SK-N-SH (cell line): ENCODE measurements around the gene SH3GLB2. TPM values are rescaled to one million over a fixed set of nuclear protein-coding genes. Genes with fewer than 3 reads are reported as not detected.

ENCODE experiments used
- CTCF ChIA-PET: fragments of 300-600, 350-600 bp; formaldehyde crosslinking; extraction: SDS; loops from one replicate; lab custom pipeline; 2021; lab: Yijun Ruan, JAX
- POLR2A ChIA-PET: fragments of 350-600 bp; sonication (Branson Sonifier 250); formaldehyde crosslinking; extraction: SDS; loops from one replicate; lab custom pipeline; 2020; ENCODE audit warnings: antibody characterized with exemption, inconsistent platforms; lab: Yijun Ruan, JAX
- DNase-seq: peaks from one replicate; pipeline ENCODE4 v3.0.0; 2012
- H2AFZ ChIP-seq: fragments of 200-600 bp; sonication (generic); 2 replicates; pipeline ENCODE4 v1.8.1; 2016; ENCODE audit warnings: antibody characterized with exemption, mild to moderate bottlenecking, low read depth
- H3F3A ChIP-seq: fragments of 200-600 bp; sonication (generic); replicated peaks from 2 replicates; pipeline ENCODE3; 2016; ENCODE audit warnings: antibody characterized with exemption, mild to moderate bottlenecking; ENCODE audit not compliant: insufficient read depth
- H3K27ac ChIP-seq, 2 experiments: fragments of 200-500 bp in 1 of 2; fragments of 200-600 bp in 1 of 2; sonication (Bioruptor generic) in 1 of 2; sonication (generic), shearing (Covaris generic) in 1 of 2; 2 replicates each; pipeline versions ENCODE4 v1.5.1 to v1.6.1; 2014 to 2016; ENCODE audit warnings: low read depth in 2 of 2, inconsistent platforms in 1 of 2, low read length in 1 of 2, mild to moderate bottlenecking in 1 of 2, mixed read lengths in 1 of 2
- H3K27me3 ChIP-seq: fragments of 200-600 bp; sonication (generic), shearing (Covaris generic); 2 replicates; pipeline ENCODE4 v1.6.1; 2016; ENCODE audit warnings: mixed run types; ENCODE audit not compliant: insufficient read depth
- H3K36me3 ChIP-seq, 2 experiments: fragments of 200-500 bp in 1 of 2; fragments of 200-600 bp in 1 of 2; sonication (Bioruptor generic) in 1 of 2; sonication (generic) in 1 of 2; replicated peaks in 1 of 2; 2 replicates each; pipeline versions ENCODE3 to v1.5.1; 2014 to 2016; ENCODE audit warnings: low read length in 1 of 2, mild to moderate bottlenecking in 1 of 2; ENCODE audit not compliant: insufficient read depth in 2 of 2, control insufficient read depth in 1 of 2
- H3K4me1 ChIP-seq, 2 experiments: fragments of 200-500 bp in 1 of 2; fragments of 200-600 bp in 1 of 2; sonication (Bioruptor generic) in 1 of 2; sonication (generic), shearing (Covaris generic) in 1 of 2; 2 replicates each; pipeline versions ENCODE4 v1.5.1 to v1.6.1; 2014 to 2016; ENCODE audit warnings: low read depth in 1 of 2, low read length in 1 of 2, mixed run types in 1 of 2; ENCODE audit not compliant: insufficient read depth in 2 of 2, control insufficient read depth in 1 of 2
- H3K4me2 ChIP-seq: fragments of 200-600 bp; sonication (generic), shearing (Covaris generic); 2 replicates; pipeline ENCODE4 v1.6.1; 2017; ENCODE audit warnings: mixed run types
- H3K4me3 ChIP-seq, 2 experiments: fragments of 200-500 bp in 1 of 2; fragments of 200-600 bp in 1 of 2; sonication (Bioruptor generic) in 1 of 2; sonication (generic), shearing (Covaris generic) in 1 of 2; 2 replicates each; pipeline versions ENCODE4 v1.5.1 to v1.8.1; 2014 to 2016; ENCODE audit warnings: low read depth in 2 of 2, inconsistent platforms in 1 of 2, low read length in 1 of 2, mild to moderate bottlenecking in 1 of 2, mixed read lengths in 1 of 2, moderate library complexity in 1 of 2
- H3K79me2 ChIP-seq: fragments of 200-600 bp; sonication (generic); 2 replicates; pipeline ENCODE4 v1.8.1; 2017; ENCODE audit warnings: mild to moderate bottlenecking; ENCODE audit not compliant: insufficient read depth
- H3K9ac ChIP-seq: fragments of 200-600 bp; sonication (generic); 2 replicates; pipeline ENCODE4 v1.6.1; 2017; ENCODE audit warnings: mixed run types
- H3K9me2 ChIP-seq: fragments of 200-600 bp; sonication (generic); 2 replicates; pipeline ENCODE4 v1.6.1; 2017; ENCODE audit warnings: mixed run types
- H3K9me3 ChIP-seq: fragments of 200-600 bp; sonication (generic); 2 replicates; pipeline ENCODE4 v1.6.1; 2017; ENCODE audit warnings: mixed run types, mild to moderate bottlenecking, moderate library complexity
- H4K20me1 ChIP-seq: fragments of 200-600 bp; sonication (generic); 2 replicates; pipeline ENCODE4 v1.6.1; 2017; ENCODE audit warnings: mild to moderate bottlenecking, mixed run types; ENCODE audit not compliant: insufficient read depth
- EZH2phosphoT487 ChIP-seq: fragments of 200-600 bp; sonication (generic); IDR thresholded peaks from 2 replicates; pipeline ENCODE4 v1.6.1; 2017; ENCODE audit warnings: low read depth, mixed run types, mild to moderate bottlenecking, antibody characterized with exemption, moderate library complexity, borderline replicate concordance
- GABPA ChIP-seq: IDR thresholded peaks from 2 replicates; pipeline ENCODE4 v1.4.0; 2012; ENCODE audit warnings: low read depth, mild to moderate bottlenecking
- GATA2 ChIP-seq: sonication (generic); formaldehyde crosslinking; IDR thresholded peaks from 2 replicates; pipeline ENCODE4 v1.5.0; 2020; ENCODE audit warnings: mild to moderate bottlenecking, missing genetic modification reagents
- MXI1 ChIP-seq: IDR thresholded peaks from 2 replicates; pipeline ENCODE4 v1.6.1; 2012; ENCODE audit warnings: mild to moderate bottlenecking, low read depth, low read length, improper control_type of control experiment
- NFIC ChIP-seq: IDR thresholded peaks from 2 replicates; pipeline ENCODE4 v1.4.0; 2012; ENCODE audit warnings: borderline replicate concordance
- NRF1 ChIP-seq: IDR thresholded peaks from 2 replicates; pipeline ENCODE4 v1.6.1; 2012; ENCODE audit warnings: low read depth, mild to moderate bottlenecking, low read length
- TCF12 ChIP-seq: IDR thresholded peaks from 2 replicates; pipeline ENCODE4 v1.4.0; 2012
- WGBS: methylation state at CpG from one replicate; pipeline ENCODE4 v1.1.6; 2017; ENCODE audit warnings: low lambda C conversion rate; 5-methylcytosine and 5-hydroxymethylcytosine counted together
- polyA plus RNA-seq, 3 experiments: library from polyadenylated mRNA; depleted of rRNA; stranded (reverse); fragments of >200 nt; gene quantifications; 2 replicates each; pipeline ENCODE4 v1.2.3, GENCODE V29; 2012
- TF ChIP-seq, protein P1 (sequence below): fragments of 200-600 bp; sonication (generic); IDR thresholded peaks from 2 replicates; pipeline ENCODE4 v1.6.1; 2017; ENCODE audit warnings: antibody characterized with exemption, mild to moderate bottlenecking, moderate library complexity
- TF ChIP-seq, protein P2 (sequence below): IDR thresholded peaks from 2 replicates; pipeline ENCODE4 v1.4.0; 2012; ENCODE audit warnings: low read depth, borderline replicate concordance
- TF ChIP-seq, protein P3 (sequence below): IDR thresholded peaks from 2 replicates; pipeline ENCODE4 v1.6.1; 2012; ENCODE audit warnings: mild to moderate bottlenecking, low read depth, low read length, moderate library complexity

The SH3GLB2 gene
- polyA plus RNA-seq, 1 of the 3 experiments (the other 2 are of a cell fraction): 94.4 TPM

DNA sequence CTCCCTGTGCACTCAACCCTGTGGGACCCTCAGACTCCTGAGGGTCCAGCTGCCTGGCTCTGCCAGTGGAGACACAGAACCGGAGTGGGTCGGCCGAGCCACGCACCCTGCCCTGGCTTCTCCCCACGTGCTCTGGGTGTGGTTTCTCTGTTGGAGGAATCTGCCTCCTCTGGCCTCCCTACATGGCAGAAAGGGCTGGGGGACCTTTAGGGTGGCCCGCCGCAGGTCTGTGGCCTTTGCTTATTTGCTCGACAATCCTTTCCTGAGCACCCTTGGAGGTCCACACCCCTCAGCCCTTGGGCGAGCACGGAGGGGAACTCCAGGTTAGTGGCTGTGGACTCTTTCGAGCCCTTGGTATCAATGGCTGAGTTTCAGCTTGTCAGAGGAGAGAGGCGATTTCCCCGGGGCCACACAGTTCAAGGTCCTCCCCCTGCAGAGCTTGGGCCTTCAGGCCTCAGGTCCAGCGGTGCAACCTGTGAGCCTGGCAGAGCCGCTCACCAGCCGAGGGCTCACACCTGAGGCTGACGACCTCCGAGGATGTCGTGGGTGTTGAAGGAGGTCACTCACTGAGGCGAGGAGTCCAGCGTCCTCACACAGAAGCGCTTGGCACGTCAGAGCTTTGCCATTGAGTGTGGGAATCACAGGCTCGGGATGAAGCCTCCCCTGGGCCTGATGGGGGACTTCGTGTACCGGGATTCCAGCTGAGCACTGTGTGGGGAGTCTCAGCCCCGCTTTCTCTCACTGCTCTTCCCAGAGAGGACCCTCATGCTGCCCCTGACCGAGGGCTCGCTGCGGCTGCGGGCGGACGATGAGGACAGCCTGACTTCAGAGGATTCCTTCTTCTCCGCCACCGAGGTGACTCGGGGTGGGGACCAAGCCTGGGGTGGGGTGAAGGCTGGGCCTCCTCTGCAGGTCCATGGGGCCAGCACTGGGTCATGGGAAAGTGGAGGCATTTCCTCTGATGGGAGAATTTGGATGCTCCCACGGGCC is 32.0 kb upstream of the SH3GLB2 start:
- Histone ChIP-seq H3K4me2 (no peak overlapping the region), H3K79me2 (no peaks in the 10 kb centered on the region), H3K4me1 (no peaks in the 10 kb centered on the region), H3K27me3 (no peaks in the 10 kb centered on the region), H3K4me3 (no peak overlapping the region), H3K36me3 (peaks cover 0 to 14% of the 10 kb centered on the region in 2 experiments), H3K9me2 (no peaks in the 10 kb centered on the region), H3K9me3 (no peaks in the 10 kb centered on the region), H2AFZ (no peak overlapping the region), H4K20me1 (no peaks in the 10 kb centered on the region), H3K27ac (no peak overlapping the region), H3K9ac (no peak overlapping the region), H3F3A (no peaks in the 10 kb centered on the region)
- no peak for DNase-seq
- TF ChIP-seq TCF12: no peak
- TF ChIP-seq EZH2phosphoT487: no peak
- TF ChIP-seq MXI1: no peak
- TF ChIP-seq, protein P1, sequence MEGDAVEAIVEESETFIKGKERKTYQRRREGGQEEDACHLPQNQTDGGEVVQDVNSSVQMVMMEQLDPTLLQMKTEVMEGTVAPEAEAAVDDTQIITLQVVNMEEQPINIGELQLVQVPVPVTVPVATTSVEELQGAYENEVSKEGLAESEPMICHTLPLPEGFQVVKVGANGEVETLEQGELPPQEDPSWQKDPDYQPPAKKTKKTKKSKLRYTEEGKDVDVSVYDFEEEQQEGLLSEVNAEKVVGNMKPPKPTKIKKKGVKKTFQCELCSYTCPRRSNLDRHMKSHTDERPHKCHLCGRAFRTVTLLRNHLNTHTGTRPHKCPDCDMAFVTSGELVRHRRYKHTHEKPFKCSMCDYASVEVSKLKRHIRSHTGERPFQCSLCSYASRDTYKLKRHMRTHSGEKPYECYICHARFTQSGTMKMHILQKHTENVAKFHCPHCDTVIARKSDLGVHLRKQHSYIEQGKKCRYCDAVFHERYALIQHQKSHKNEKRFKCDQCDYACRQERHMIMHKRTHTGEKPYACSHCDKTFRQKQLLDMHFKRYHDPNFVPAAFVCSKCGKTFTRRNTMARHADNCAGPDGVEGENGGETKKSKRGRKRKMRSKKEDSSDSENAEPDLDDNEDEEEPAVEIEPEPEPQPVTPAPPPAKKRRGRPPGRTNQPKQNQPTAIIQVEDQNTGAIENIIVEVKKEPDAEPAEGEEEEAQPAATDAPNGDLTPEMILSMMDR: no peak
- no peak for TF ChIP-seq NRF1
- TF ChIP-seq GATA2 (CRISPR knock-in tag): no peak
- TF ChIP-seq, protein P2, sequence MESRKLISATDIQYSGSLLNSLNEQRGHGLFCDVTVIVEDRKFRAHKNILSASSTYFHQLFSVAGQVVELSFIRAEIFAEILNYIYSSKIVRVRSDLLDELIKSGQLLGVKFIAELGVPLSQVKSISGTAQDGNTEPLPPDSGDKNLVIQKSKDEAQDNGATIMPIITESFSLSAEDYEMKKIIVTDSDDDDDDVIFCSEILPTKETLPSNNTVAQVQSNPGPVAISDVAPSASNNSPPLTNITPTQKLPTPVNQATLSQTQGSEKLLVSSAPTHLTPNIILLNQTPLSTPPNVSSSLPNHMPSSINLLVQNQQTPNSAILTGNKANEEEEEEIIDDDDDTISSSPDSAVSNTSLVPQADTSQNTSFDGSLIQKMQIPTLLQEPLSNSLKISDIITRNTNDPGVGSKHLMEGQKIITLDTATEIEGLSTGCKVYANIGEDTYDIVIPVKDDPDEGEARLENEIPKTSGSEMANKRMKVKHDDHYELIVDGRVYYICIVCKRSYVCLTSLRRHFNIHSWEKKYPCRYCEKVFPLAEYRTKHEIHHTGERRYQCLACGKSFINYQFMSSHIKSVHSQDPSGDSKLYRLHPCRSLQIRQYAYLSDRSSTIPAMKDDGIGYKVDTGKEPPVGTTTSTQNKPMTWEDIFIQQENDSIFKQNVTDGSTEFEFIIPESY: no peak
- no peak for TF ChIP-seq NFIC
- TF ChIP-seq, protein P3, sequence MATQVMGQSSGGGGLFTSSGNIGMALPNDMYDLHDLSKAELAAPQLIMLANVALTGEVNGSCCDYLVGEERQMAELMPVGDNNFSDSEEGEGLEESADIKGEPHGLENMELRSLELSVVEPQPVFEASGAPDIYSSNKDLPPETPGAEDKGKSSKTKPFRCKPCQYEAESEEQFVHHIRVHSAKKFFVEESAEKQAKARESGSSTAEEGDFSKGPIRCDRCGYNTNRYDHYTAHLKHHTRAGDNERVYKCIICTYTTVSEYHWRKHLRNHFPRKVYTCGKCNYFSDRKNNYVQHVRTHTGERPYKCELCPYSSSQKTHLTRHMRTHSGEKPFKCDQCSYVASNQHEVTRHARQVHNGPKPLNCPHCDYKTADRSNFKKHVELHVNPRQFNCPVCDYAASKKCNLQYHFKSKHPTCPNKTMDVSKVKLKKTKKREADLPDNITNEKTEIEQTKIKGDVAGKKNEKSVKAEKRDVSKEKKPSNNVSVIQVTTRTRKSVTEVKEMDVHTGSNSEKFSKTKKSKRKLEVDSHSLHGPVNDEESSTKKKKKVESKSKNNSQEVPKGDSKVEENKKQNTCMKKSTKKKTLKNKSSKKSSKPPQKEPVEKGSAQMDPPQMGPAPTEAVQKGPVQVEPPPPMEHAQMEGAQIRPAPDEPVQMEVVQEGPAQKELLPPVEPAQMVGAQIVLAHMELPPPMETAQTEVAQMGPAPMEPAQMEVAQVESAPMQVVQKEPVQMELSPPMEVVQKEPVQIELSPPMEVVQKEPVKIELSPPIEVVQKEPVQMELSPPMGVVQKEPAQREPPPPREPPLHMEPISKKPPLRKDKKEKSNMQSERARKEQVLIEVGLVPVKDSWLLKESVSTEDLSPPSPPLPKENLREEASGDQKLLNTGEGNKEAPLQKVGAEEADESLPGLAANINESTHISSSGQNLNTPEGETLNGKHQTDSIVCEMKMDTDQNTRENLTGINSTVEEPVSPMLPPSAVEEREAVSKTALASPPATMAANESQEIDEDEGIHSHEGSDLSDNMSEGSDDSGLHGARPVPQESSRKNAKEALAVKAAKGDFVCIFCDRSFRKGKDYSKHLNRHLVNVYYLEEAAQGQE: no peak
- TF ChIP-seq GABPA: no peak
- CTCF ChIA-PET: no interaction called here
- 90% methylated on average over 19 of the region's 37 CpGs for WGBS
- POLR2A ChIA-PET: no interaction called here
